K562 (cell line): Measurements from ENCODE around the gene KDM2A. TPM values are rescaled to one million over a fixed set of nuclear protein-coding genes. Genes with fewer than 3 reads are reported as not detected.

ENCODE experiments used
- BACH1 ChIP-seq: fragments of 200-800 bp; sonication (Bioruptor generic); IDR thresholded peaks from 2 replicates; pipeline ENCODE4 v1.6.1; 2016; ENCODE audit warnings: missing genetic modification characterization, missing compliant biosample characterization
- BRD4 ChIP-seq: fragments of 200-600 bp; sonication (generic); IDR thresholded peaks from 2 replicates; pipeline ENCODE4 v1.6.1; 2017; ENCODE audit warnings: inconsistent platforms
- CHCHD3 ChIP-seq: fragments of 250-450 bp; sonication (Bioruptor Pico); IDR thresholded peaks from 2 replicates; pipeline ENCODE4 v2.1.2; 2022; ENCODE audit warnings: mild to moderate bottlenecking
- KLF13 ChIP-seq: fragments of 450-650 bp; IDR thresholded peaks from 2 replicates; pipeline ENCODE4 v1.6.1; 2016; ENCODE audit warnings: missing genetic modification characterization, low read depth, mild to moderate bottlenecking, missing compliant biosample characterization, moderate library complexity, borderline replicate concordance
- MAFF ChIP-seq: IDR thresholded peaks from 2 replicates; pipeline ENCODE4 v1.6.1; 2012; ENCODE audit warnings: low read length, improper control_type of control experiment
- POLR3G ChIP-seq: IDR thresholded peaks from 2 replicates; pipeline ENCODE4 v1.6.1; 2011; ENCODE audit not compliant: insufficient read length, insufficient replicate concordance; ENCODE audit errors: extremely low read depth
- RFX5 ChIP-seq: IDR thresholded peaks from 2 replicates; pipeline ENCODE4 v1.6.1; 2011; ENCODE audit warnings: low read depth, mild to moderate bottlenecking, improper control_type of control experiment, low read length
- ZKSCAN8 ChIP-seq: fragments of 200-800 bp; sonication (Bioruptor generic); IDR thresholded peaks from 2 replicates; pipeline ENCODE4 v1.6.1; 2016; ENCODE audit warnings: missing genetic modification characterization, missing compliant biosample characterization
- ZNF140 ChIP-seq: fragments of 250-450 bp; sonication (Bioruptor Pico); IDR thresholded peaks from 2 replicates; pipeline ENCODE4 v1.8.0; 2021; ENCODE audit warnings: moderate library complexity, mild to moderate bottlenecking, inconsistent platforms
- ZNF583 ChIP-seq: fragments of 250-450 bp; sonication (Bioruptor Pico); IDR thresholded peaks from 2 replicates; pipeline ENCODE4 v1.4.0; 2020
- ZNF76 ChIP-seq: fragments of 250-450 bp; sonication (Bioruptor Pico); IDR thresholded peaks from 2 replicates; pipeline ENCODE4 v1.4.0; 2020; ENCODE audit warnings: mild to moderate bottlenecking, moderate library complexity, borderline replicate concordance
- polyA plus RNA-seq, 8 experiments: library from polyadenylated mRNA; depleted of rRNA in 4 of 8; stranded (reverse) in 5 of 8; unstranded in 3 of 8; fragments of >200 nt; fragmentation: Nextera tagmentation in 2 of 8; fragmentation: Illumina TruSeq in 1 of 8; extraction: Ambion mirVana in 2 of 8; extraction: Trizol in 1 of 8; gene quantifications; 2 replicates each; pipeline versions ENCODE4 v1.2.1 to v1.2.3, GENCODE V29; 2011 to 2014; ENCODE audit warnings: inconsistent platforms in 1 of 8, missing spikeins in 1 of 8
- total RNA-seq, 7 experiments: library from RNA; depleted of rRNA in 6 of 7; stranded (reverse); fragments of >200 nt in 6 of 7; fragmentation: Illumina TruSeq in 2 of 7; extraction: Trizol in 2 of 7; gene quantifications; 2 replicates each; pipeline versions ENCODE4 v1.2.1 to v1.2.3, GENCODE V29; 2011 to 2021; ENCODE audit warnings: low replicate concordance in 1 of 7
- TF ChIP-seq, protein P1 (sequence below): fragments of 450-650 bp; IDR thresholded peaks from 2 replicates; pipeline ENCODE4 v1.6.1; 2016; ENCODE audit warnings: low read depth, mild to moderate bottlenecking, moderate library complexity
- TF ChIP-seq, protein P2 (sequence below): fragments of 250-450 bp; sonication (Bioruptor Pico); IDR thresholded peaks from 2 replicates; pipeline ENCODE4 v1.5.0; 2021
- TF ChIP-seq, protein P3 (sequence below): fragments of 450-650 bp; formaldehyde crosslinking; IDR thresholded peaks from 2 replicates; pipeline ENCODE4 v1.4.0; 2022; ENCODE audit warnings: missing genetic modification characterization
- TF ChIP-seq, protein P4 (sequence below): sonication (generic); formaldehyde crosslinking; IDR thresholded peaks from 2 replicates; pipeline ENCODE4 v1.8.1; 2023; ENCODE audit warnings: mild to moderate bottlenecking, missing genetic modification reagents
- TF ChIP-seq, protein P5 (sequence below): fragments of 450-650 bp; formaldehyde crosslinking; conservative IDR thresholded peaks from 2 replicates; pipeline ENCODE4 v1.4.0; 2022; ENCODE audit warnings: mild to moderate bottlenecking, missing genetic modification characterization
- TF ChIP-seq, protein P6 (sequence below): sonication (generic); formaldehyde crosslinking; IDR thresholded peaks from 2 replicates; pipeline ENCODE4 v1.8.0; 2023; ENCODE audit warnings: missing genetic modification reagents, mild to moderate bottlenecking, borderline replicate concordance

Gene KDM2A
- total and polyA plus RNA-seq, 9 of the 15 experiments (the other 6 are each of a cell fraction or from before 2014, with no cell fraction given): 5.0 to 39.3 (median 21.3) TPM

DNA sequence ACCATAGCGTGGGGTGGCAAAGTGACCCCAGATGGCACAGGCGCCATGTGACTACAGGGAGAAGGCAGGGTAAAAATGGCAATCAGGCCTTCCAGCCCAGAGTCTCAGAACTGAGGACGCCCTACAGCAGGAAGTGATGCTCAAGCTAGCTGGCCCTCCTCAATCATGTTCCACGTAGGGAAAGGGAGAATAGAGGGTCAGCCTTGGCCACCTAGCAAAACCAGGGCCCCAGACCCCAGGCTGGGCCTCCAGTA, 169.1 kb downstream of the KDM2A start (continued):
- TF ChIP-seq, protein P1, sequence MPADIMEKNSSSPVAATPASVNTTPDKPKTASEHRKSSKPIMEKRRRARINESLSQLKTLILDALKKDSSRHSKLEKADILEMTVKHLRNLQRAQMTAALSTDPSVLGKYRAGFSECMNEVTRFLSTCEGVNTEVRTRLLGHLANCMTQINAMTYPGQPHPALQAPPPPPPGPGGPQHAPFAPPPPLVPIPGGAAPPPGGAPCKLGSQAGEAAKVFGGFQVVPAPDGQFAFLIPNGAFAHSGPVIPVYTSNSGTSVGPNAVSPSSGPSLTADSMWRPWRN: no peak
- TF ChIP-seq POLR3G: no peak
- TF ChIP-seq, protein P2, sequence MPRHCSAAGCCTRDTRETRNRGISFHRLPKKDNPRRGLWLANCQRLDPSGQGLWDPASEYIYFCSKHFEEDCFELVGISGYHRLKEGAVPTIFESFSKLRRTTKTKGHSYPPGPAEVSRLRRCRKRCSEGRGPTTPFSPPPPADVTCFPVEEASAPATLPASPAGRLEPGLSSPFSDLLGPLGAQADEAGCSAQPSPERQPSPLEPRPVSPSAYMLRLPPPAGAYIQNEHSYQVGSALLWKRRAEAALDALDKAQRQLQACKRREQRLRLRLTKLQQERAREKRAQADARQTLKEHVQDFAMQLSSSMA (CRISPR knock-in tag): no peak
- TF ChIP-seq MAFF: no peak
- peak; percentile 28; the same call in 1 of the 2 replicates for TF ChIP-seq BRD4
- TF ChIP-seq ZNF76 (CRISPR knock-in tag): 0 out of 2 replicates have a peak, but pooled peaks have one; percentile 38
- no peak for TF ChIP-seq CHCHD3 (CRISPR knock-in tag)
- TF ChIP-seq, protein P3, sequence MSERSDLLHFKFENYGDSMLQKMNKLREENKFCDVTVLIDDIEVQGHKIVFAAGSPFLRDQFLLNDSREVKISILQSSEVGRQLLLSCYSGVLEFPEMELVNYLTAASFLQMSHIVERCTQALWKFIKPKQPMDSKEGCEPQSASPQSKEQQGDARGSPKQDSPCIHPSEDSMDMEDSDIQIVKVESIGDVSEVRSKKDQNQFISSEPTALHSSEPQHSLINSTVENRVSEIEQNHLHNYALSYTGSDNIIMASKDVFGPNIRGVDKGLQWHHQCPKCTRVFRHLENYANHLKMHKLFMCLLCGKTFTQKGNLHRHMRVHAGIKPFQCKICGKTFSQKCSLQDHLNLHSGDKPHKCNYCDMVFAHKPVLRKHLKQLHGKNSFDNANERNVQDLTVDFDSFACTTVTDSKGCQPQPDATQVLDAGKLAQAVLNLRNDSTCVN (CRISPR knock-in tag): no peak
- TF ChIP-seq, protein P4, sequence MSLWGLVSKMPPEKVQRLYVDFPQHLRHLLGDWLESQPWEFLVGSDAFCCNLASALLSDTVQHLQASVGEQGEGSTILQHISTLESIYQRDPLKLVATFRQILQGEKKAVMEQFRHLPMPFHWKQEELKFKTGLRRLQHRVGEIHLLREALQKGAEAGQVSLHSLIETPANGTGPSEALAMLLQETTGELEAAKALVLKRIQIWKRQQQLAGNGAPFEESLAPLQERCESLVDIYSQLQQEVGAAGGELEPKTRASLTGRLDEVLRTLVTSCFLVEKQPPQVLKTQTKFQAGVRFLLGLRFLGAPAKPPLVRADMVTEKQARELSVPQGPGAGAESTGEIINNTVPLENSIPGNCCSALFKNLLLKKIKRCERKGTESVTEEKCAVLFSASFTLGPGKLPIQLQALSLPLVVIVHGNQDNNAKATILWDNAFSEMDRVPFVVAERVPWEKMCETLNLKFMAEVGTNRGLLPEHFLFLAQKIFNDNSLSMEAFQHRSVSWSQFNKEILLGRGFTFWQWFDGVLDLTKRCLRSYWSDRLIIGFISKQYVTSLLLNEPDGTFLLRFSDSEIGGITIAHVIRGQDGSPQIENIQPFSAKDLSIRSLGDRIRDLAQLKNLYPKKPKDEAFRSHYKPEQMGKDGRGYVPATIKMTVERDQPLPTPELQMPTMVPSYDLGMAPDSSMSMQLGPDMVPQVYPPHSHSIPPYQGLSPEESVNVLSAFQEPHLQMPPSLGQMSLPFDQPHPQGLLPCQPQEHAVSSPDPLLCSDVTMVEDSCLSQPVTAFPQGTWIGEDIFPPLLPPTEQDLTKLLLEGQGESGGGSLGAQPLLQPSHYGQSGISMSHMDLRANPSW (CRISPR knock-in tag): no peak
- no peak for TF ChIP-seq ZNF583 (CRISPR knock-in tag)
- TF ChIP-seq RFX5: no peak
- TF ChIP-seq, protein P5, sequence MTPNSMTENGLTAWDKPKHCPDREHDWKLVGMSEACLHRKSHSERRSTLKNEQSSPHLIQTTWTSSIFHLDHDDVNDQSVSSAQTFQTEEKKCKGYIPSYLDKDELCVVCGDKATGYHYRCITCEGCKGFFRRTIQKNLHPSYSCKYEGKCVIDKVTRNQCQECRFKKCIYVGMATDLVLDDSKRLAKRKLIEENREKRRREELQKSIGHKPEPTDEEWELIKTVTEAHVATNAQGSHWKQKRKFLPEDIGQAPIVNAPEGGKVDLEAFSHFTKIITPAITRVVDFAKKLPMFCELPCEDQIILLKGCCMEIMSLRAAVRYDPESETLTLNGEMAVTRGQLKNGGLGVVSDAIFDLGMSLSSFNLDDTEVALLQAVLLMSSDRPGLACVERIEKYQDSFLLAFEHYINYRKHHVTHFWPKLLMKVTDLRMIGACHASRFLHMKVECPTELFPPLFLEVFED: peak; percentile 63; the same call in 1 of the 2 replicates
- TF ChIP-seq BACH1: peak; percentile 73; the same call in 1 of the 2 replicates
- TF ChIP-seq KLF13: no peak
- no peak for TF ChIP-seq ZKSCAN8 (CRISPR knock-in tag)
- no peak for TF ChIP-seq ZNF140 (CRISPR knock-in tag)
- TF ChIP-seq, protein P6, sequence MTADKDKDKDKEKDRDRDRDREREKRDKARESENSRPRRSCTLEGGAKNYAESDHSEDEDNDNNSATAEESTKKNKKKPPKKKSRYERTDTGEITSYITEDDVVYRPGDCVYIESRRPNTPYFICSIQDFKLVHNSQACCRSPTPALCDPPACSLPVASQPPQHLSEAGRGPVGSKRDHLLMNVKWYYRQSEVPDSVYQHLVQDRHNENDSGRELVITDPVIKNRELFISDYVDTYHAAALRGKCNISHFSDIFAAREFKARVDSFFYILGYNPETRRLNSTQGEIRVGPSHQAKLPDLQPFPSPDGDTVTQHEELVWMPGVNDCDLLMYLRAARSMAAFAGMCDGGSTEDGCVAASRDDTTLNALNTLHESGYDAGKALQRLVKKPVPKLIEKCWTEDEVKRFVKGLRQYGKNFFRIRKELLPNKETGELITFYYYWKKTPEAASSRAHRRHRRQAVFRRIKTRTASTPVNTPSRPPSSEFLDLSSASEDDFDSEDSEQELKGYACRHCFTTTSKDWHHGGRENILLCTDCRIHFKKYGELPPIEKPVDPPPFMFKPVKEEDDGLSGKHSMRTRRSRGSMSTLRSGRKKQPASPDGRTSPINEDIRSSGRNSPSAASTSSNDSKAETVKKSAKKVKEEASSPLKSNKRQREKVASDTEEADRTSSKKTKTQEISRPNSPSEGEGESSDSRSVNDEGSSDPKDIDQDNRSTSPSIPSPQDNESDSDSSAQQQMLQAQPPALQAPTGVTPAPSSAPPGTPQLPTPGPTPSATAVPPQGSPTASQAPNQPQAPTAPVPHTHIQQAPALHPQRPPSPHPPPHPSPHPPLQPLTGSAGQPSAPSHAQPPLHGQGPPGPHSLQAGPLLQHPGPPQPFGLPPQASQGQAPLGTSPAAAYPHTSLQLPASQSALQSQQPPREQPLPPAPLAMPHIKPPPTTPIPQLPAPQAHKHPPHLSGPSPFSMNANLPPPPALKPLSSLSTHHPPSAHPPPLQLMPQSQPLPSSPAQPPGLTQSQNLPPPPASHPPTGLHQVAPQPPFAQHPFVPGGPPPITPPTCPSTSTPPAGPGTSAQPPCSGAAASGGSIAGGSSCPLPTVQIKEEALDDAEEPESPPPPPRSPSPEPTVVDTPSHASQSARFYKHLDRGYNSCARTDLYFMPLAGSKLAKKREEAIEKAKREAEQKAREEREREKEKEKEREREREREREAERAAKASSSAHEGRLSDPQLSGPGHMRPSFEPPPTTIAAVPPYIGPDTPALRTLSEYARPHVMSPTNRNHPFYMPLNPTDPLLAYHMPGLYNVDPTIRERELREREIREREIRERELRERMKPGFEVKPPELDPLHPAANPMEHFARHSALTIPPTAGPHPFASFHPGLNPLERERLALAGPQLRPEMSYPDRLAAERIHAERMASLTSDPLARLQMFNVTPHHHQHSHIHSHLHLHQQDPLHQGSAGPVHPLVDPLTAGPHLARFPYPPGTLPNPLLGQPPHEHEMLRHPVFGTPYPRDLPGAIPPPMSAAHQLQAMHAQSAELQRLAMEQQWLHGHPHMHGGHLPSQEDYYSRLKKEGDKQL (CRISPR knock-in tag): no peak
